ENCODE data around the gene STRBP.

- TF ChIP-seq CTCF (IDR thresholded peaks at IDR 0.05) (no peak), SIN3A (IDR thresholded peaks at IDR 0.05; ENCODE audit: borderline replicate concordance, insufficient read depth, low read depth, low read length) (no peak), REST (IDR thresholded peaks at IDR 0.05; ENCODE audit: insufficient read depth in 1 of 2, low read depth in 2 of 2, low read length in 1 of 2) (no peak)
Observed at GRCh38 chr9:123218831-123219230, 49.6 kb downstream of the STRBP start.

All from Panc1 (cell line).